ENCODE results near the gene LDB2. TPM values are rescaled to one million over a fixed set of nuclear protein-coding genes. Genes with fewer than 3 reads are reported as not detected.

LDB2 gene
- total and polyA plus RNA-seq, 2 donors (not counting 3 experiments of a cell fraction or from before 2014, with no cell fraction given) = 127 to 223 TPM

DNA sequence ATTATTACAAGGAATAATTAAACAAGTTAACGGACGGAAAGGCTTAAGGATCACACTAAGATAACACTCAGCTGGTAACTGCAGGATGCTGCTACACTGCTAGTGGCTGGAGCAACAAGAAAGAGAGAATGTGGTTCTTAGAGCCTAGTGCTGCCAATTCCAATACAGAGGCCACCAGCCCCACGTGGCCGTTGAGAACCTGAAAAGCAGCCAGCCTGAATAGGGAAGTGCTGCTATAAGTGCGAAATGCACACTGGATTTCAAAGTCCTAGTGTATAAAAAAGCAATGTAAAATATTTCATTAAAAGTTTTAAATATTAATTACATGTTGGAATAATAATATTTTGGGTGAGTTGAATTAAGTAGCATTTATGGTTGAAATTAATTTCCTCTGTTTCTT is 414.9 kb downstream of the LDB2 start:
- H2AFZ ChIP-seq (ENCODE audit: low read depth, low read length) = no peak overlapping the region
- H3K9me3 ChIP-seq (replicated peaks; ENCODE audit: control insufficient read depth, insufficient read depth, low read length) = no peaks in the 10 kb centered on the region
- H3K4me3 ChIP-seq (replicated peaks in 1 of 3; ENCODE audit: insufficient read depth in 1 of 3, low read depth in 1 of 3, low read length in 3 of 3) = no peak overlapping the region
- H3K79me2 ChIP-seq (ENCODE audit: control insufficient read depth, insufficient read depth, low read length) = no peaks in the 10 kb centered on the region
- no peak for DNase-seq (ENCODE audit: low read depth, low spot score)
- no peak overlapping the region for H3K9ac ChIP-seq (replicated peaks; ENCODE audit: extremely low read depth, insufficient read depth, low read length)
- intact Hi-C loops (cut with micrococcal nuclease) (no loop called here), dilution Hi-C loops (cut with MboI; ENCODE audit: extremely low pct_ligation_motif_present, low sequenced_read_pairs) (no loop called here)
- CTCF ChIA-PET = no interaction called here
- no peak for FAIRE-seq
- H3K4me1 ChIP-seq (ENCODE audit: control insufficient read depth, extremely low read depth, insufficient read depth, low read length) = no peaks in the 10 kb centered on the region
- no TSS peak for BruUV-seq (replicated peaks)
- H3K27ac ChIP-seq (ENCODE audit: insufficient read depth, low read depth, low read length) = no peak overlapping the region
- no peaks in the 10 kb centered on the region for H3K9me1 ChIP-seq (replicated peaks; ENCODE audit: control insufficient read depth, extremely low read depth, insufficient read depth, low read length)
- TF ChIP-seq MAX (IDR thresholded peaks at IDR 0.05; ENCODE audit: insufficient read depth, insufficient read length) (no peak), JUN (IDR thresholded peaks at IDR 0.05; ENCODE audit: borderline replicate concordance, insufficient read depth, insufficient read length, low read depth) (no peak), MYC (IDR thresholded peaks at IDR 0.05; ENCODE audit: low read depth, low read length) (no peak), GATA2 (IDR thresholded peaks at IDR 0.05; ENCODE audit: insufficient read depth, insufficient read length, low read depth, low read length) (no peak), CTCF (IDR thresholded peaks at IDR 0.05; ENCODE audit: extremely low read depth in 1 of 2, insufficient read depth in 1 of 2, low read depth in 1 of 2, low read length in 2 of 2) (no peak), POLR2A (IDR thresholded peaks at IDR 0.05; ENCODE audit: low read depth, low read length) (no peak), EZH2 (IDR thresholded peaks at IDR 0.05; ENCODE audit: borderline replicate concordance, low read depth, low read length, severe bottlenecking) (no peak), FOS (IDR thresholded peaks at IDR 0.05; ENCODE audit: borderline replicate concordance, insufficient read depth, low read length) (no peak), POLR2AphosphoS5 (IDR thresholded peaks at IDR 0.05; ENCODE audit: insufficient read depth, low read depth, low read length) (no peak)
- no peaks in the 10 kb centered on the region for H3K36me3 ChIP-seq (ENCODE audit: control insufficient read depth in 2 of 2, extremely low read depth in 1 of 2, insufficient read depth in 2 of 2, low read length in 2 of 2)
- H4K20me1 ChIP-seq (replicated peaks; ENCODE audit: control insufficient read depth, extremely low read depth, insufficient read depth, low read length) = no peaks in the 10 kb centered on the region
- POLR2A ChIA-PET = no interaction called here
- peaks cover 2 to 7% of the 10 kb centered on the region in 2 experiments for H3K27me3 ChIP-seq (ENCODE audit: control insufficient read depth in 2 of 2, insufficient read depth in 2 of 2, low read length in 2 of 2)
- no peak overlapping the region for H3K4me2 ChIP-seq (ENCODE audit: insufficient read depth, low read length)
